Upper lobe of left lung (tissue), 4 donors: ENCODE results near the gene CMTM4.

ENCODE experiments used
- CTCF ChIP-seq, 6 experiments: fragments of 450-650 bp in 4 of 6; fragments of 200-600 bp in 2 of 6; sonication (generic) in 2 of 6; IDR thresholded peaks; one replicate each; pipeline ENCODE4 v1.5.1; 2016 to 2019; ENCODE audit warnings: antibody characterized with exemption in 6 of 6
- EP300 ChIP-seq, 4 donors: sonication (generic); formaldehyde crosslinking; IDR thresholded peaks; one replicate each; pipeline ENCODE4 v1.5.1; 2017; ENCODE audit warnings: antibody characterized with exemption in 4 of 4, control low read depth in 2 of 4
- POLR2A ChIP-seq, 4 donors: fragments of 450-650 bp; IDR thresholded peaks; one replicate each; pipeline ENCODE4 v1.5.1; 2016 to 2017; ENCODE audit warnings: antibody characterized with exemption in 4 of 4, mild to moderate bottlenecking in 2 of 4
- POLR2AphosphoS5 ChIP-seq, 2 donors: sonication (generic); formaldehyde crosslinking; IDR thresholded peaks; one replicate each; pipeline ENCODE4 v1.5.1; 2017; ENCODE audit warnings: antibody characterized with exemption in 2 of 2

DNA sequence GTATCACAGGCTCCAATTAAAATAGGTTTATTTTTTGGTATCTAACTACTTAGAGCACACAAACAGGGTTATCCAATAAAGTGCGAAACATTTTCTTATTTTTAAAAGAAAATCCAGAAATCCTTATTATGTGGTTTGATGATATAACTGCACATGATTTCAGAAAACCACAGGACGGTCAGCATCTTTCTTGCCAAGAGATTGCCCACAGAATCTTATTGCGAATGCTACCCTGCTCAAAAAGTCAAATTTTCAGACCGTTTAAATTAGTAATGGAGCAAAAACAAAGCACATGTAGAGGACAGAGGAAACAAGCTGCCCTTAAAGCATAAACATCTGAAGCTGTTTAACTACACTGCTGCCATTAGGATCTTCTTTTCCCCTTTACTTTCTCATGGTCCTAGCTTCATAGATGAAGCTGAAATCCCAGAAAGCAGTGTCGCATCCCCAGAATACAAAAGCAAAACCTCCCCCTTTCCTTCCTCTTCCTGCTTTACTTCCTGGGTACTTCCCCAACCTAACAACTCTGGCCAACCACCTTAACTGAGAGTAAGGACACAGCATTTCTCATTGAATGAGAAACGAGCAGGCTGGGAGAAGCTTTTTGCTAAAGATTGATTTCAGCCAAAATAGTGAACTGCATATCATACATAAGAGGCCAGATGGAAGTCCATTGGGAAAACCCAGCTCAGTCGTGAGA lies 43.7 kb downstream of the CMTM4 start:
- TF ChIP-seq POLR2A (IDR thresholded peaks at IDR 0.05) (no peak), CTCF (IDR thresholded peaks at IDR 0.05) (no peak), EP300 (IDR thresholded peaks at IDR 0.05) (no peak), POLR2AphosphoS5 (IDR thresholded peaks at IDR 0.05) (no peak)
